Activated T-cell treated with anti-CD3 and anti-CD28 coated beads, Interleukin-2, amount 50 U/mL, for 48 hours (primary cell): ENCODE data around the gene DDB1.
A peak's percentile ranks its signal among the peaks of the same experiment; 100 is the strongest.
"Not testable (repeated sequence)": the region's sequence is repeated elsewhere in the genome, so short reads cannot be mapped to it uniquely, and the experiment has no call there.

Source experiments
- DNase-seq, 2 experiments: peaks; one replicate each; pipeline ENCODE4 v3.0.0-alpha.2; 2020

The DDB1 gene

DNA sequence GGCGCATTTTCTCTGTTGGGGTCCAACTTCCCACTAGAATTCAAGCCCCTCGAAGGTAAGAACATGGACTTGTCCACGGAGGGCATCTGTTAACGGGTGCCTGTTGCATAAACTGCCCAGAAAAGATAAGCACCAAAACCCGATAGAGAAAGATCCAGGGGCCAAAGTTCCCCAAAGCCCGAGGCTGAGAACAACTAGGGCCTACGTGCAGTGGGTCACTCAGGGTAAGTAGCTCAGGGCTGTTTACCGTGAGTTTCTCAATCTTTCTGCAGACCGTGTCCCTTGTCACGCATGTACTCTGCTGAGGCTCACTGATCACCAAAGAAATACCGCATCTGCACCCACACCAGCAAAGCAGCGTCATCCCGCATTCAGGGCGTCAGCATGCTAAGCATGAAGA, 67.5 kb downstream of the DDB1 start:
- no peak for DNase-seq

DNA sequence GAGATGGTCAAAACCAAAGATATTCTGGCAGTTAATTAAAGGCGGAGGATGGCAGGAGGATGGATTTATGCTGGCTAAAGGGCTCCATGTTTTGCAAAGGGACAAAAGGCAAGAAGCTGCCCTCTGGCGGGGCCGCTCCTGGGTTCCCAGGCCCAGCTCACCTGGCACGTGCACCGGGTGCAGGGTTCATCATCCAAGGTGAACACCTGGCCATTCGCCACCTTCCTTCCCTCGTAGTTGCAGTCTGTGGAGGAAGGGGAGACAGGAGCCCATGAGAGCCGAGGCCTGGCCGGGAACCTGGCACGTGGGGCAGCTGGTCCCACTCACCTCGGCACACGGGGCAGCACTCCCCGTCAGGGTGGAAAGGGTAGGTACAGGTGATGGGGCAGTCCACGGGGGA, 68.1 kb downstream of the DDB1 start:
- DNase-seq: no peak

DNA sequence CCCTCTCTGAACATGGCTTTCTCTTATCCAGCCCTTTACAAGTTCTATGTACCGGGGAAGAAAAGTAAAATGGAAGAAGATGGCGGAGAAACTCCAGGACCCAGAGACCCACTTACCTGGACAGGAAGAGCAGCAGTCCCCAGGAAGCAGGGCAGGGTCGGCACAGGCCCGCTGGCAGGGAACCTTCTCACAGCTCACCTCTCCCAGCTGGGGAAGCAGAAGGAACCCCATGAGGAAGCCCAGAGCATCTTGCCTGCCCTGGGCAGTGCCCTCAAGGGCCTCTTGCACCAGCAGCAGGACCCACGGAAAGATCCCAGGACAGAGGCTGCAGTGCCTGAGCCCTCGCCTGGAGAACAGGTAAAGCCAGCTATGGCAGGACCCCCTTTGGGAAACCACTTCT, 68.5 kb downstream of the DDB1 start:
- DNase-seq: no peak

DNA sequence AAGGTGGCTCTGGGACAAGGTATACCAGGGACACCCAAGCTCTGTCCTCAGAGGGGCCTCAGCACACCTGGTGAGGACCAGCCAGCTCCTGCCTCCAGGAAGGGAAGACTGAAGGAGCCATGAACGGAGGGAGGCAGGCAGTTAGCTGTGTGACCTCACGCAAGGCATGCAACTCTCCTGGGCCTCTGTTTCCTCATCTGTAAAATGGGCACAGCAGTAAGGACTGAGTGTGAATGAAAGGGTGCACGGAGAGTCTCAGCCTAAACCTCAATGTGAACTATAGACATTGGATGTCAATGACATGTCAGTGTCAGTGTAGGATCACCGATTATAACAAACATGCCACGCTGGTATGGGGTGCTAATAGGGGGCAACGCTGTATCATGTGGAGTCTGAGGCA, 73.5 kb downstream of the DDB1 start:
- DNase-seq: no peak

DNA sequence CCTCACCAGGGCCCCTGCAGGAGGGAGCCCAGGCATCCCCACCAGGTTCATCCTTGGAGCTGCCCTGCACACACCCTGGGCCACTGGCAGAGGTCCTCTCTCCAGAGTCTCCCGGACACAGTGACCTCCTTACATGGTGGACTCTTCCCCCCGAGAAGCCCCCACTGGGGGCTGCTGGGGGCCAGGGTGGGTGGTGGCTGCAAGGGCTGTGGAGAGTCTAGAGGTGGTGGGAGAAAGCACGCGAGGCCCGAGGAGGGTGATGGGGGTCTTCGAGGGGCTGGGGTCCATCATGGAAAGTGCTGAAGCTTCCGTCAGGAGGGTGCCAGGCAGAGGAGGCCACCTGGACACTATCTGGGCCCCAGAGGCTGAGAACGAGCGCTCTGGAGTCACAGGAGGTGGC, 74.4 kb downstream of the DDB1 start:
- DNase-seq: no peak

DNA sequence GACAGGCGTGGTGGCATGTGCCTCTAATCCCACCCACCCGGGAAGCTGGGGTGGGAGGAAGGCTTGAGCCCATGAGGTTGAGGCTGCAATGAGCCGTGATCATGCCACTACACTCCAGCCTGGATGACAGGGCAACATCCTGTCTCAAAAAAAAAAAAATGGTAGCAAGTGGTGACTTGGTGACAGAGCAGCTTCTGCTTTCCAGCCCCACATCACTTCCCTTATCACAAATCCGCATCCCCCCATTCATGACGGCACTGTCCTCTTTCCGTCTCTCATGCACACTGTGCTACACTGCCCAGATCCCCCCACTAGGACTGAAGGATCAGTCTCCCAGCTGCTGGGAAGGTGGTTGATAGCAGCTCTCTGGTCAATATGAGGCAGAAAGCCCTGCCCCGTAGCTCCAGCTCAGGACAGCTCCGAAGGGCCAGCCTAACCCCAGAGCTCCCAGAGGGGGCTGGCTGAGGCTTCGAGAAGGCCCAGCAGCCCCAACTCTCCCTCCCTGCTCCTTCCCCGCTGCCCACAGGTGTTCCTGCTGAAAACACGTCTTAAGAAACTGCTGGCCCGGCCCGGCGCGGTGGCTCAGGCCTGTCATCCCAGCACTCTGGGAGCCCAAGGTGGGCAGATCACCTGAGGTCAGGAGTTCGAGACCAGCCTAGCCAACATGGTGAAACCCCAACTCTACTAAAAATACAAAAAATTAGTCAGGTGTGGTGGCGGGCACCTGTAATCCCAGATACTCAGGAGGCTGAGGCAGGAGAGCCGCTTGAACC, 76.0 kb downstream of the DDB1 start:
- no peak for DNase-seq

DNA sequence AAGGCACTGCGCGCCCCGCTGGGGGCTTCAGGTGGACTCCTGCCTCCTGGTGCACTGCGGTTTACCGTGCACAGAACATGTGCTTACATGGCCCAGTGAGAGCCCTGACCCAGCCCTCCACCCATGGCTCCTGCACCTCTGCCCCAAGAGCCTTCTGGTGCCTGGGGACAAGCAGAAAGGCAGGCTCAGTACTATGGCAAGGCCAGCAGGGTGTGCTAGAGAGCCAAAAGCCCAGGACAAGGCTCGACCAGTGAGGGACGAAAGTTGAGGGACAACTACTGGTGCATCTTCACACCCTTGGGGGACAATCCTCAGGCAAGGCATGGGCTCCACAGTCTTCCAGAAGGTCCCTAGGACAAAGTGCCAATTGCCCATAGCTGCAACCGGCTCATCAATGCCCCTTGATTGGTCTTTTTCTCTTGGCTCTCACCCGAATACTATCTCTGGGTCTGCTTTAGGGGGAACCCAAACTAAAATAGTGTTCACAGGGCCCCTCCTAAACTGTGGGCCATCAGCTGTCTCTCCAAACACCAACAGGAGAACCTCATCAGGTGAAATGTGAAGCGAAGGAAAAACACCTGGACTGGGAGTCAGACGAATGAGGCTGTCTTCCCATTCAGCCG, 78.4 kb downstream of the DDB1 start:
- peak; percentile 79 to 82 for DNase-seq

DNA sequence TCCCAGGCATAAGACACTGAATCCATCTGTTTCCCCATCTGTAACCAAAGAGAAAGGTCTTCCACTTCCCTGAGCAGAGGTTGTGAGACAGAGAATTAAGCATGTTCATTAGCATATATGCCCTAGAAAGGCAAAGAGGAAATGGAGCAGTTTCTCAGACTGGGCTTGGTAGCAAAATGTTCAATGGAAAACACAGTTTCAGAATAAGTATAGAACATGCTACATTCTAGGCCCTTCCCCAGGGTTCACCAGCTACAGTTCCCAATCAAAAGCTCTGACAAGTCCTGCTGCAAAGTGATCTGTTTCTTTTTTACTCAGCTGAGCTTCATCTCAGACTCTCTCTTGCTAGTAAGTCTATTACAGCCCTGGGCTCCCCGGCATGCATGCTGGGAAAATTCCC, 80.6 kb downstream of the DDB1 start:
- not testable (repeated sequence) for DNase-seq

DNA sequence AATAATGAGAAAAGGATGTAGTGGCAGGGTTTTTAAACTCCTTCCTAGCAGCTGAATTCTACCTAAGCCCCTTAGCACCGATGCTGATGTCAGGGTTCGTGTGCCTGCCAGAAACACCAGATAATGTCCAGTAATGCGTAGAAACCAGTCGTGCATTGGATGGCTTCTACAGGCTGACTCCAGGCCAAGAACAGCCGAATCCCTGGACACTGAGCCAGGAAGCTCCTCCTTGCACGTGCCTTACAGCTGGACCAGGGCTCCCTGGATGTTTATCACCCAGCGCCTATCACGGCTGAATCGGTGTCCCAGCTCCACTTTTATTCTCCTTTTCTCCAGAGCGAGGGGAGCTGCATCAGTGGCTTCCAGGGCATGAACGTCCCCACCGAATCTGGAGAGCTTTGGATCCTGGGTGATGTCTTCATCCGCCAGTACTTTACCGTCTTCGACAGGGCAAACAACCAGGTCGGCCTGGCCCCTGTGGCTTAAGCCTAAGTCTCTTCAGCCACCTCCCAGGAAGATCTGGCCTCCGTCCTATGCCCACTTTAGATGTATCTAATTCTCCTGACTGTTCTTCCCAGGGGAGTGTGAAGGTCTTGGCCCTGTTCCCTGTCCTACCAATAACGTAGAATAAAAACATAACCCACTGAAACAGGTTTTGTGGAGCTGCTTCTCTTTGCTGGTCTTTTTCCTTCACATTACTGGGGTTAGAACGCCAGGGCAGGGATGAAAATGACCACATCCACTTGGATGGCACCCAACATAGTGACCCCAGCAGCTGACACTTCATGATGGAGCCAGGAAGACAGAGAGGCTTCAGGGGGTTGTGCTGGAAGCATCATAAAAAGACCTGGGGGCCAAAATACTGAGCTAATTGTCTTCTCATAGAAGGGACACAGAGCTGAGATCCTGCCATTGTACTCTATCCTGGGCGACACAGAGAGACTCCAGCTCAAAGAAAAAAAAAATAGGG, 81.8 kb downstream of the DDB1 start:
- DNase-seq: not testable (repeated sequence)
